Right lung (tissue), 5 donors: ENCODE results near the gene SORCS2. TPM values are rescaled to one million over a fixed set of nuclear protein-coding genes. Genes with fewer than 3 reads are reported as not detected.
A peak's percentile ranks its signal among the peaks of the same experiment; 100 is the strongest.

Source experiments
- DNase-seq, 2 donors: peaks; one replicate each; pipeline ENCODE4 v3.0.0-alpha.2; 2013
- polyA plus RNA-seq, 5 donors: library from polyadenylated mRNA; unstranded; fragments of 120-200 nt; gene quantifications; one replicate each; pipeline versions ENCODE4 v1.2.1 to v1.2.3, GENCODE V29; 2013; ENCODE audit warnings: inconsistent platforms in 1 of 5, low replicate concordance in 1 of 5; ENCODE audit not compliant: insufficient read length in 5 of 5, insufficient read depth in 1 of 5

SORCS2 gene
- polyA plus RNA-seq, 5 donors, result 4.8 to 8.6 (median 5.8) TPM

DNA sequence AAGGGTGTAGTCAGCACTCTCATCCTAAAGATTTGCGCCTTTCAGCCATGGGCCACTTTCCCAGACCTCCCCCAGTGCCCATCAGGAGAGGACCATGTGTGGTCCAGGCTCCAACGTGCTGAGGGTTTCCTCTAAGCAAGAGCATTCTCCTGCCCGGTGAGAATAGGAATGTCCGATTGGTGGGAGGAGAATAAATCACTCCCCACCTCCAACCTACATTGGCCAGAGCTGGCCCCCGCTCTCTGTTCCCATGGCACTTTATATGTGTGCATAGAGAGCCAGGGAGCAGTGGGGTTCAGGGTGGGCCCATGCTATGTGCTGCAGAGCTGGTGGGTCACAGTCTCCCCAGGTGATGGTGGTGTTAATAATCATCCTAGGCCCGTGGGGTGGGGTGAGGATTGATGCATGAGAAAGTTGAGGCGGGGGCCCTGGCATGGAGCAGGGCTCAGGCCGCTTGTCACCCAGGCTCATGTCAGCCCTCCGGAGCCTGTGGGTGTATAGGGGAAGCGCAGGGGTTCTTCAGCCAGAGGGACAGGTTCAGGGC lies 6.8 kb upstream of the SORCS2 start:
- no peak for DNase-seq

DNA sequence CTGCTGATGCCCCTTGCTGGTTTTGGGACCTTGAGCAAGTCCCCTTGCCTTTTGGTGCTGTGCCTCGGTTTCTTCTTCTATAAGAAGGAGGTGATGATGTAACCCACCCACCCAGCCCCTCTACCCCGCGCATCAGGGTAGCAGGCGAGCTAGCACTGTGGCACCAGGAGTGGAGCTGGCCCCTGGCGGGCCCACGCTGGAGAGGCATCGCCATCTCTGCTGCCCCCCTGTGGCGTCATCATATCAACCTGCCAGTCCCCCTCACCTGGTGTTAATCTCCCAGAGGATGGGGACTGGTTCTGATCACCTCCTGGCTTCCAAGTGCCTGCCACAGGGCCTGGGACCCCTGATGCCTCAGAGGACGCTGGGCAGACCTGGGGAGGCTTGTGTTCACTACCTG lies 6.3 kb upstream of the SORCS2 start:
- no peak for DNase-seq

DNA sequence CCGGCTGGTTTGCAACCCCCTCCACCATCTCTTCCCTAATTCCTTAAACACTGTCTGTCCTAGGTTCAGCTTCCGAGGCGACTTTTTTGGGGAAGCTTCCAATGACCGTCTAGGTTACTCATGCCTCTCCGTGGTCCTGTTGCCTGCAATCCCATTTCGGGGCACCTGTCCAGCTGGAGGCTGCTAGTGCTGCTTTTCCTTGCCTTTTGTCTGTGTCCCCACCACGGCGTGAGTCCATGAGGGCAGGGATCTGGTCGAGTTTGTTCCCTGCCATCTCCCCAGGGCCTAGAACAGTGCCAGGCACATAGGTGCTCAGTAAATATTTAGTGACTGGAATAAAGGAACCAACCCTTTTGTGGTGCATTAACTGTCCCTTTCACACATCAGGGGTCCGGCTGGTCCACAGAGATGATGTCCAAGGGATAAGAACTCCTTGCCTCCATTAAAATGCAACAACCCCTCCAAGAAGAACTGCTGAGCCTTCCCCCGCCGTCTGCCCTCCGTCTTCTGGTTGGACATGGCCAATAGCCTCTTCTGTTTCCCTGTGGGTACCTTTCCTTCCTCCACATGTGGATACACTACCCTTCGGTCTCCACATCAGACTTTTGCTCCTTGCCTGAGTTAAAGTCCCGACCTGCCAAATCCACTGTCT lies 5.7 kb upstream of the SORCS2 start:
- no peak for DNase-seq

DNA sequence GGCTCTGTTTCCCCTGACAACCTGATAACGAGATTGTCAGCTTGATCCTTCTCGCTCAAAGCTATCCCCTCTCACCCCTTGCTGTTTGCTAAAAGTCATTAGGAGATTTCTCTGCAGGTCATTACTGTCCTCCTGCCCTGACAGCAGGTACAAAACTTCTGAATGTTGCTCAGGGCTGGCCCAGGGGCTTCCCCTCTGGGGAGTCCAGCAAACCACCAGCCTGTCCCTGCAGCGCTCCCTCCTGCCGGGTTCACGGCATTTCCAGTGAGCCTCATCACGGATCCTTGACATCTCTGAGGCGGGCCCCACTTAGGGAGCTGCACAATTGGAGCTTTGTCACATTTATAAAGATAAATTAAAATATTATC lies 5.2 kb upstream of the SORCS2 start:
- no peak for DNase-seq

DNA sequence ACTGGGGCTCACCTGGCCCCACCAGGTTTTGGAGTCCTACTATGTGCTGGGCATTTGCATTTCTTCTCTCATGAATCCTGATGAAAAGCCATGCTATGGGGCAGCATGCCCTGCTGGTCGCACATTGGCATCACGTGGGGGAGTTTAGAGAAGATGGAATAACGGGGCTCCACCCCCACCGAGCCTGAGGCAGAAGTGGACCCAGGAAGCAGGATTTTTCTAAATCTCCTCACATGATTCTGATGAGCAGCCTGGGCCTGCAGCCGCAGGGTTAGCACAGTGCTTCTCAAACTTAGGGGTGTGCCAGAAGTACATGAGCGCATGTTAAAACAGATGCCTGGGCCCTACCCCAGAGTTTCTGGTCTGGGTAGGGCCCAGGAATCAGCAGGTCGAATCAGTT lies 4.6 kb upstream of the SORCS2 start:
- DNase-seq, result no peak

DNA sequence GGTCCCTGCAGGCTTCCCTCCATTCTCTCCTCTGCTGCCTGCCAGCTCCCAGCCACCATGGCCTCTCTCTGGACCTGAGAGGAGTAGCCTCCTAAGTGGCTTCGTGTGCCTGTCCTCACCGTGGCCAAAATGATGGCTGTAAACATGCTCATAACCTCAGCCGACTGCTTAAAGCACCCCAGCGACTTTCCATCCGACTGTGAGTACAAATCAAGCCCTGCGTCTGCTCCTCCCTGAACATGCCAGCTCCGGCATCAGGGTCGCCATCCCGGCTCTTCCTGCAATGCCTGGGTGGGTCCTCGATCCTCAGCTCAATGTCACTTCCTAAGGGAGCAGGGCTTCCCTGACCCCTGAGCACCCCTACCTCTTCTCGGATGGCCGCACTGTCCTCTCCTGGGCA lies 3.3 kb upstream of the SORCS2 start:
- no peak for DNase-seq

DNA sequence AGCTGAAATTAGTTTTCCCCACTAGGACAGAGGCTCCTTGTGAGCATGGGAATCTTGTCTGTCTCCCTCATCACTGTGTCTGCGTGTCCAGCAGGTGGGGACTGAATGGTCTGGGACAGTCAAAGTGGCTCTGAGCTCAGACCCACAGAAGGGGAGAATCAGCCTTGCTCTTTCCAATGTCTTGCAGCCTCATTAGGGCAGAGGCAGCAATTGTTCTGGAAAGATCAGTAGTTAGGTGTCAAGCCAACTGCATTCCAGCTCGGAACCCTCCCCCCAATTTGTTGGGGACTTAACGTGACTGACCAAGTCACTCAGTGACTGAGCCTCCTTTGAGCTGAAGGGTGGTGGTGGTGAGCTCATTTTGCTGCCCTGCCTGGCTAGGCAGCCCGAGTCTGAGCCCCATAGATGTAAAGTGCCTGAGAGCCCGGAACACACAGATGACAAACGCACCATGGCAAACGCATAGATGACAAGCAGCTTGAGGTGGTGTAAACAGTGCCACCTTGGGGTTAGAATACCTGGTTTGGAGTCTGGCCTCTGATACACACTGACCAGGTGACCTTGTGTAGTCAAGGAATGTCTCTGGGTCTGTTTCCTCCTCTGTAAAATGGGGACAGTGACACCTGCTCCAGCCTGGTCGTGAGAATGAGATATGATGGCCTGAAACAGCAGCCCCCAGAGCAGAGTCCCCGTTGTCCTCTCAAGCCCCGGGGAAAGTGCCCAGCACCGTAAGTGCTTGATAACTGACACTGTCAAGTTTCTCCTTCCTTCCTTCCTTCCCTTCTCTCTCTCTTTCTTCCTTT lies 2.7 kb upstream of the SORCS2 start:
- DNase-seq, result no peak

DNA sequence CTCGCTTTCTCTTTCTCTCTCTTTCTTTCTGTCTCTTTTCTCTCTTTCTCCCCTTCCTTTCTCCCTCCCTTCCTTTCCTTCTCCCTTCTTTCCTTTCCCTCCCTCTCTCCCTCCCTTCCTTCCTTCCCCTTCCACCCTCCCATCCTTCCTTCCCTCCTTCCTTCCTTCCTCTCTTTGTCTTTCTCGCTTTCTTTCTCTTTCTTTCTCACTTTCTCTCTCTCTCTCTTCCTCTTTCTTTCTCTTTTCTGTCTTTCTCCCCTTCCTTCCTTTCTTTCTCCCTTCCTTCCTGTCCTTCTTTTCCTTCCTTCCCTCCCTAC lies 2.1 kb upstream of the SORCS2 start:
- DNase-seq, result no peak

DNA sequence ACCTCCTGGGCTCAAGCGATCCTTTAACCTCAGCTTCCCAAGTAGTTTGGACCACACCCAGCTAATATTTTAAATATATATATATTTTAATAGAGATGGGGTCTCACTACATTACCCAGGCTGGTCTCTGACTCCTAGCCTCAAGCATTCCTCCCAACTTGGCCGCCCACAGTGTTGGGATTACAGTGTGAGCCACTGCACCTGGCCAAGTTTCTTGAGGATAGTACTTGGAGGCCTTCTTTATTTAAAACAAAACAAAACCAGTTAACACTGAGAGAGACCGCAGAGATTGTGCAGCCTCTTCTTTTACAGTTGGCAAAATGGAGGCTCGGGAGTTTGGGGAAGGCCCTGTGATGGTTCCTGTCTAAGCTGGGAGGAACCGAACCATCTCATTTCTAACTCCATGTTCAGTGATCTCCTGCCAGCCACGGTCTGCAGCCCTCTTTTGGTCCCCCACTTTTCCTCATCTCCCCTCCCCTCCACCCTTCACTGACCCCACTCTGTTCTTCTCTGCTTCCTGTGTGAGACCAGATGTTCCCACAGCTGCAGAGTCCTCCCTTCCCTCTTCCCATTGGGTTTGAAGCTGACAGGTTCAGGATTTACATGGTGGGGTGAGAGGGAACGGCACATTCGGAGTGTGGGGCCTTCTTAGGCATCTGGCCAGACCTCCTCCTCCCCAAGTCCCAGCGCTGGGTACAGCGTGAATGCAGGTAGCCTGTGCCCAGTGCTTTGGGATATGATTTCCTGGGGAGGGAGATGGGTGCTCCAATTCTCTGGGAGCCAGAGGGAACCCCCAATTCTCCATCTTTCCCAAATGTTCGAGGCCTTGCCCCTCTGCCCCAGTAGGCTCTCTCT lies 1.4 kb upstream of the SORCS2 start:
- DNase-seq, result no peak

DNA sequence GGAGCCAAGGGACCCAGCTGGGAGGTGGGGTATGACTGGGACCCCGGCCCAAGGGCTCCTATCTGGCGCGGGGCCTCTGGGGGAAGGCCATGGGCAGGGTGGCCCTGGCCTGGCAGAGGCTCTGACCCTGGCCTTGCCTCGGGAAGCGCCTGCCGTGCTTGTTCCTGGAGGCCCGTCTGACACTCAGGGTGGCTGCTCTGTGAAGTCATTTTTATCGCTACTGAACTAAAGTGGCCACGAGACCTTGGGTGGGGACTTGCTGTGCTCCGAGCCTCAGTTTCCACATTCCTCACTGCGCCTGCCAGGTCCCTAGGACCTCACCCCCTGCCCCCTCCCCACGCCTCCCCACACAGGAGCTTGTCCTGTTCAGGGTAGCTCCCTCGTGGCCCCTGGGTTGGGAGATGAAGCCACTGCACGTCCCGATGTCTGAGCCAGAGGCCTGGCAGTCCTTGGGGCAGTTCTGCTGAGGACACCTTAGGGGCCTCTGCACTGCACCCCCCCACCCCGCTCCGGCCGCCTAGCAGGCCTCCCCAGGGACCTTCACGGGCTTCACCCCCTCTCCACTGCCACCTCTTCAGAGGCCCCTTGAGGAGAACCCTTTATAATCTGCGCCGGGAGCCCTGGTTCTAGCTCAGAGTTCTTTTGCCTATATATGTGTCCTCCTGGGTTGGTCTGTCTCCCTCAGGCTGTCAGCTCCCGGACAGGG lies 639 bp upstream of the SORCS2 start:
- DNase-seq, result no peak

DNA sequence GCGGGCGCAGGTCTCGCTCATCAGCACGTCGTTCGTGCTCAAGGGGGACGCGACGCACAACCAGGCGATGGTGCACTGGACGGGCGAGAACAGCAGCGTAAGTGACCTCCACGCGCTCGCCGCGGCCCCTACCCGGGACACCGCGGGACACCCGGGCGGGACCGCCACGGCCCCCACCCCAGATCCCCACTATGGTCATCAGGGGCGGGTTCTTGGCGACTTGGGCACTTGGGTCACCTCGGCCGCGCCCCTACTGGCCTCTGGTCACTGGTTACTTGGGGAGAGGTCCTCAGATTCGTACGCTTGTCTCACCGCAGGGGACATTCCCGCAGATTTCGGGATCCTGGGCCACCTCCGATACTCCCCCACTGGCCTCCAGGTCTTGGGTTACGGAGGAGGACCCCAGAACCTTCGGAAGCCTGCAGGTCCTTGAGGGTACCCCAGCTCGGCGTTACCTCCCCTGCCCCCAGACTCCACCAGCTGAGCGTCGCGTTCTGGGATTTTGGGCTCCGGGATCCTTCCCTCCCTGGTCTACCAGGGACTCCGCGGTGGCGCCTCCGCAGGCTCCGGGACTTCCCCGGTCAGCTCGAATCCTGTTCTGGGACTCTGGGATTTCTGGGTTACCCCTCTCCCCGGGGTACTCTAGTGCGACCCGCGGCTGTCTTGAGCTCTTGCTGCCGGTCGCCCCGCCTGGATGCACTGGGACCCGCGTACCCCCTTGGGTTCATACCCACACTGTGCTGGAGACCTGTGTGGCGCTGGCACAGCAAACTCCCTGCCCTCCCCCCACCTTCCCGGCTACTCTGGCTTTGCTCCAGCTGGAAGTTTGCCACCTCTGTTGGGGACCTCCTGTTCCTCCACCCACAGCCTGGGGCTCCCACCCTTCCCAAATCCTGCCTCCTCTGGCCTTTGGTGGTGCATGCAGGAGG lies 956 bp downstream of the SORCS2 start:
- peak in 1 of 2 donors; percentile 26 for DNase-seq

DNA sequence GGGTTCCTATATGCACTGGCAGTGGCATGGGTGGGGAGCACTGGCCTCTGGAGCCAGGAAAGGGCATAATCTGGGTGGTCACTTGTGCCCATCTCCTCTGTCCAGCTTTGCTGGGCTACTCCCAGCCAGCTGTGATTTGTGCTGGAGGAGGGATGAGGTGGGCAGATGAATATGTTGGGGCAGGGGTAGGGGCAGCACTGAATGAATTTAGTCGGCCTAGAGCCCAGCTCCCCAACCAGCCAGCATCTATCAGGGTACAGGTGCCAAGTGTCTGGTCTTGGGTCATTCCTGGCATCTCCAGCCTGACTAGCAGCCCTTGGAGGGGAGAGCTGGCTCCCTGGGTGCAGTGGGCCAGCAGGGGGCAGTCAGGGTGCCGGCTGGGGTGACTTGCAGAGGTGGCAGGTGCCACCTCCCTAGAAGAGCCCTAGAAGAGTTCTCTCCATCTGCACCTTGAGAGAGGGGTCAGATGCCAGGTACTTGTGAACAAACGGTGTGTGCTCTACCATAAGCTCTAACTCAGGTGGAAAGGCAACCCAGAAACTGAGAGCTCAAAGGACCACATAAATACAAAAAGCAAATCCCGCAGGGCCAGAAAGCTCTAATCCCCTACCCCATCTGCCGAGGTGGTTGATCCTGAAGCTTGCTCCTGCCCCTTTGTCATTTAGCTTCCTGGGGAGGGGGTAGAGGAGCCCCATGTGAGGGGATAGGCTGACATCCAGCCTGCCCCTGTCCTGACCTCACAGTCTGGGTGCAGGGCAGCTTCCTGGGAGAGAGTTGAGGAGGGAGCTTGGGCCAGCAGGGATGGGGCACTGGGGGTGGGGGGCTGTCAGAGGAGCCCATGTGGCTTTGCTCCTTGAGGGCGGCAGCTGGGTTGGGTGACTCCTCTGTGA lies 2.2 kb downstream of the SORCS2 start:
- no peak for DNase-seq

DNA sequence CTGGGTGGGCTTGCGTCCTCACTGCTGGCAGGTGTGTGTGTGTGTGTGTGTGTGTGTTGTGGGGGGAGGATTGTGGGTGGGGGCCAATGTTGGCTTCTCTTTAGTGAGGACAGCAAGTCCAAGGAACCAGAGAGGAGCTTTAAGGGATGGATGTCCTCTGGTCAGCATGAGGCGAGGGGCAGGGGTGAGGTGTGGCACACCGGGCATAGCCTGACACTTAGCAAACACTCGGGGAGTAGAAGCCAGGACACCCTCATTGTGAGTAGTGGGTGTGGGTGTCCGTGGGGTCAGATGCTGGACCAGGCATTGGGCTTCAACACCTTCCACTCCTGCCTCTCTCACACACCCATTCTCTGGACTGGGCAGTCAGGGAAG lies 2.8 kb downstream of the SORCS2 start:
- DNase-seq, result no peak

DNA sequence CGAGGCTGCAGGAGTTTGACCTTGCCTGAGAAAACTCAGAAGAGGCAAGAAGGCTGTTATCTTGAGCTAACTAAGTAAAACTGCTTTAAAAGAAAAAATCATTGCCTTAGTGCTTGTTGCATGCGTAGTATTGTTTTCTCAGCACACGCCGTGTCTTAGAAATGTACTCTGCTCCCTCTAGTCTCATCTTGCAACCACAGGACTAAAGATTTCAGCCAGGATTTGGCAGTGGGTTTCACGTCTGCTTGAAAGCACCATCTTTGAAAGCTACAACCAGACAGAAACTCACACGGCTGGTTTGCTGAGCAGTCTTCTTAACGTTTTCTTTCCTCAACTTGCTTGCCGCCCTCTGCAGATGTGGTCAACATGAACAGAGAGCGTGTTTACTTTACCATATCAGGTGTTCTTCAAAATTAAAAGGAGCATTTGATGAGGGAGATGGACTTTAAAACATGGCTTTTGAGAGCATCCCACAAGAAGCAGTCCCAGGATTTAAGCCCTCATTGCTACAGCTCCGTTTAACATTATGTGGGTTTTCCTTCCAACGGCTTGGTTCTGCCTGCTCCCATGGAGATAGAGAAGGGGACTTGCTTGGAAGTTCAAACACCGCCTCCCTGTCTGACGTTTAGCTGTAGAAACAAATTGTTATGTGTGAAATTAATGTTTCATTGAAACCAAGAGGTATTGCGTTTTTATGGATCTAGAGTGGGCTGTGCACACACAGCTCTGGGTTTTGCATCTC lies 3.4 kb downstream of the SORCS2 start:
- DNase-seq, result no peak

DNA sequence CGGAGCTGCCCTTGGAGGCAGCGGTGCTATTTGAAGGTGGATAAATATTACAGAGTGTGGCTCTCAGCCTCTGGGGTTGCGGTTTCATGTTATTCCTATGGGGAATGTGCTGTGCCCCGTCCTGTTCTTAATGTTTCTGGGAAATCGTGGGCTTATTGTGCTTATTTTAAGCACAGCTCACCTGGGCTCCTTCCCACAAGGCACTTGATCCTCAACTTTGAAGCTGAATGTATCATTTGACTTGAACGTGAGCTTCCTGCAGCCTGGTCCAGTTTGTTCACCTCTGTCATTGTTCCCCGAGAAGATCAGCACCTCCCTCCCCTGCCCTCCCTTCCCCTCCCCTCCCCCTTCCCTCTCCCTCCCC lies 3.9 kb downstream of the SORCS2 start:
- no peak for DNase-seq

DNA sequence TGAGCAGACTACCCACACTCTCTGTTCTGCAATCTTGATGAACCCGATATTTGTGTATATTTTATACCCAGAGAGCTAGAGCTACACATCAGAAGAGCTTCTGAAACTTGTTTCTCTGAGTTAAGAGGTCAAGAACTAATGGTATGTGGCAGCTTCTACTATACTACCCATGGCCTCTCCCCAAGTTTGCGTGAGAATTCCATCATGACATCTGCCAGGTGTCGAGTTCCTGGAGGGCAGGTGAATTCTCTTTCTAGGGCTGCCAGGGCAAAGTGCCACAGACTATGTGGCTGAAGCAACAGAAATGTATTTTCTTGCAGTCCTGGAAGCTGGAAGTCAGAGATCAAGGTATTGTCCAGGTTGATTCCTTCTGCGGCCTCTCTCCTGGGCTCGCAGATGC lies 4.4 kb downstream of the SORCS2 start:
- no peak for DNase-seq

DNA sequence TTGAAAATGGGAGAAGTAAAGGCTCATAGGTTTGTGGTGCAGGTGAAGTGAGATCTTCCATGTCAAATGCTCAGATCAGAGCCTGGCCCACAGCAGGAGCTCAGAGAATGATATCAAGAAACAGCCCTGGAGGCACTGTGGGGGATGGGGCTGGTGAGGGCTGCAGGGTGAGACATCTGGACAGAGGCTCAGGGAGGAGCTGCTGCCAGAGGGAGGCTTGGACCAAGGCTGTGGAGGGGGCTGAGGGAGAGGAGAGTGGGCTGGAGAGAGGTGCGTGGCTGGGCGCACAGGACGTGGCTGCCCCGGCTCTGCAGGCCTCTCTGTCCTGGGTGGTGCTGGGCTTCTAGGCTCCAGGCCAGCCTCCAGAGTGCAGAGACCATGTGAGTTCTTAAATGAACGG lies 5.6 kb downstream of the SORCS2 start:
- no peak for DNase-seq

DNA sequence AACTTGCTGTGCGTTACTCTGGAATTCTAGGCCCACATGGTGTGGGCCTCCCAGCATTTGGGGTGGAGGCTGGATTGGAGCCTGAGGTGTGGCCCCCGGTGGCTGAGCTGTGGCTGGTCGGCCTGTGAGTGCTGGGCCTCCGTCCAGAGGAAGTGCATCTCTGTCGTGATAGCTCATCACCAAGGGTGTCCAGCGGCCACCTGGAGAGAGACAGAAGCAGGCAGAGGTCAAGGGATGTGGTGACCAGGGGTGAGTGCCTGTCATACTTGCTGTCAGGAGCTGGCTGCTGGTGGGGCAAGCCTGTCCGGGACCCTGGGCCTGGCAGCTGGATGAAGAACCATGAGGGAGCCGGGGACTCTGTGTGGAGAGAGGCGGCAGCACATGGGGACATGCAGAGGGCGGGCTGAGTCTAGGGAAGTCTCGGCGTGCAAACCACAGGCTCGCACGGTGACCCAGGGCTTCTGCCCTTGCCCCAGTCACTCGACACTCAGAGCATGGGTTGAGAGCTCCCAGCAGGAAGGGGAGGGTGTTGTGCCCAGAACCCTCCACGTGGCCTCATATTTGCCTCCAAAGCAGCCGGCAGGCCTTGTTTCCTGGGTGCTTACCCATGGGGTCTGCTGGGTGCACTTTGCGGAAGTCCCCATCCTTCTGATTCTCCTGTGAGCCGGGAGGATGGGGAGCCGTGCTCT lies 6.2 kb downstream of the SORCS2 start:
- no peak for DNase-seq
